Activated naive CD8-positive, alpha-beta T cell treated with anti-CD3 and anti-CD28 coated beads, Interleukin-2, amount 50 U/mL, for 24 hours (primary cell): Measurements from ENCODE around the gene TINAG.
"Not testable (repeated sequence)": the region's sequence is repeated elsewhere in the genome, so short reads cannot be mapped to it uniquely, and the experiment has no call there.

Experiments used
- ATAC-seq: fragments of 150-1000 bp; cut with Tn5 transposase; one replicate; pipeline ENCODE4 v1.10.0; 2021
- DNase-seq: peaks from one replicate; pipeline ENCODE4 v3.0.0; 2021
- H3K27ac Mint-ChIP-seq: one replicate; pipeline ENCODE4 v1.8.0; 2021; ENCODE audit warnings: mild to moderate bottlenecking, mixed read lengths
- H3K27me3 Mint-ChIP-seq: one replicate; pipeline ENCODE4 v1.8.0; 2021; ENCODE audit warnings: mixed read lengths
- H3K36me3 Mint-ChIP-seq: one replicate; pipeline ENCODE4 v1.8.0; 2021; ENCODE audit warnings: low read depth, mixed read lengths
- H3K4me1 Mint-ChIP-seq: one replicate; pipeline ENCODE4 v1.8.0; 2021; ENCODE audit warnings: mixed read lengths
- H3K4me3 Mint-ChIP-seq: one replicate; pipeline ENCODE4 v1.8.0; 2021; ENCODE audit warnings: mild to moderate bottlenecking, moderate library complexity, mixed read lengths
- H3K9me3 Mint-ChIP-seq: one replicate; pipeline ENCODE4 v1.8.0; 2021; ENCODE audit warnings: mixed read lengths

The TINAG gene

DNA sequence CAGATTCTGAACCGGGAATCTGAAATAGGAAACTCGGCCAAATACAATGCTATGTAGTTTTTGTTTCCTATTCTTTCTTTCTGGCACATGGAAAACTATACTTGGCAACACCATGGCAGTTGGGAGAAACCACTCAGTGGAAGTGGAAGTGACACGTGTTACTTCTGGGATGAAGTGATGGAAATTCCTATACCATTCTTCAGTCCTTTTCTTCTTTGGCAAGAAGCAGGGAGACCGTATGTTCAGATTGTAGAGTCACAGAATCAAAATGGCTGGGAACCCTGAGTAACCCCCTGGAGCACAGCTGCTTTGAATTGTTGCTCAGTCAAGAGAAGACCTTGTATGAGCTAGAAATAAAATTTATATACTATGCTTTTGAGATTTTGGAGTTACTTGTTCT, 18.8 kb upstream of the TINAG start:
- Mint-ChIP-seq H3K36me3 (no peaks in the 10 kb centered on the region), H3K4me3 (no peak overlapping the region), H3K27me3 (no peaks in the 10 kb centered on the region), H3K27ac (no peak overlapping the region), H3K4me1 (peaks cover 17% of the 10 kb centered on the region), H3K9me3 (peaks cover 4% of the 10 kb centered on the region)
- ATAC-seq (no peak), DNase-seq (no peak)

DNA sequence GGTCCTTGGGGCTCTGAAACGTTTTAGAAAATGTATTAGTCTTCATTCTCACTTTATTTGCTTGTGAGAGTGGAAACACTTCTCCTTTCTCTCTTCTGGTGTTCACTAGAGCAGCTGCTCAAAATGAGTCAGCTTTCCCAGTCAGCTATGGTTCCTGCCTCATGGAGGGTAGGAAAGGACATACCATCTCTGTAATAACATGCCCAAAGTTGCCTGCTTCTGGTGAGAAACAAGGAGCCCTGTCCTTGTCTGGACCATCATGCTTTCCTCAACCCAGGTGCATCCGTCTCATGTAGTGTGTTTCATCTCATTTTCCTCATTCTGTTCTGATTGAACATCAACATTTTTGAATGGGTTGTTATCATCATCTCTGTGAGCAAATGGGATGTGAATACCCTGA, 17.1 kb upstream of the TINAG start:
- ATAC-seq (peak; percentile 69), DNase-seq (no peak)
- Mint-ChIP-seq H3K27ac (peak overlapping the region; percentile 60), H3K9me3 (peaks cover 5% of the 10 kb centered on the region), H3K36me3 (no peaks in the 10 kb centered on the region), H3K4me1 (peaks cover 17% of the 10 kb centered on the region), H3K27me3 (no peaks in the 10 kb centered on the region), H3K4me3 (peak overlapping the region; percentile 24)

DNA sequence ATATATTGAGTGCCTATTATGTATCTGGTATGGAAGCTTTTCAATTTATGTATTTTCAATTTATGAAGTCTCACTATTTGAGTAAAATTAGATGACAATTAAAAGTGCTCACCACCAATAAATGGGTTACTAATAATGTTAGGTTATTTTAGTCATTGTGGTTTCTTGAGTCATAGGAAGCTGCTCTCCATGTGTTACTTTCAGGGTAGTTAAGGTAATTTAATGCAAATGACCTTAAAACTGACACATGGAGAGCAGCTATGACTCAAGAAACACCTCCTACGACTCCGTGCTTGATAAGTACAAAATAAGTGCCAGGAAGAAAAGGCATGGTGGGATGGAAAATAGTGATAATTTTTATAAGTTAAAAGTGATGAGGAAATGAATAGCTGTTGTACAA, 16.5 kb upstream of the TINAG start:
- Mint-ChIP-seq H3K27me3 (no peaks in the 10 kb centered on the region), H3K36me3 (no peaks in the 10 kb centered on the region), H3K27ac (peak overlapping the region; percentile 60), H3K9me3 (peaks cover 7% of the 10 kb centered on the region), H3K4me3 (no peak overlapping the region), H3K4me1 (peaks cover 17% of the 10 kb centered on the region)
- peak; percentile 76 for ATAC-seq
- DNase-seq = no peak

DNA sequence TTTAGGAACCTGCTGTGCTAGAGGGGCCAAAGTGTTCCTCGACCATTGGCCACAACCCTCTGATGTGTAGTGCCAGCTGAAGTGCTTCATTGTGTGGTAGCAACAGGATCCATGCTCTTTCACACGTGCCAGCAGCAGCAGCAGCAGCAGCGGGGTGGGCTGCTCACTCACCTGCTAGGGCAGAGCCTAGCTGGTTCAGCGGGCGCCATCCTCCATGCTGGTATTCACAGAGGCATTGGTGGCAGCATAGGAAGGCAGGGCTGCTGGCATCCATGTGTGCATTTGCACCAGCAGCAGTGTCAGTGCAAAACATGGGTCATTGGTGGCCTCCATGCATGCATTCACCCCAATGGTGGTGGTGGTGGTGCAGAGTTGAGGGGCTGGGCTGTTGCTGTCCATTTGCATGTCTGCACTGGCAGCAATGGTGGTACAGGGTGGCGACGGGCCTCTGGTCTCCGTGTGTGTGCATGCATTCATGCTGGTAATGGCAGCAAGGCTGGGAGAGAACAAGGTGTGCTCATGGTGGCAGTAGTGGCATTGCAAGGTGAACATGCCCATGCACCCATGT, 13.2 kb upstream of the TINAG start:
- Mint-ChIP-seq H3K27ac (no peak overlapping the region), H3K36me3 (no peaks in the 10 kb centered on the region)

DNA sequence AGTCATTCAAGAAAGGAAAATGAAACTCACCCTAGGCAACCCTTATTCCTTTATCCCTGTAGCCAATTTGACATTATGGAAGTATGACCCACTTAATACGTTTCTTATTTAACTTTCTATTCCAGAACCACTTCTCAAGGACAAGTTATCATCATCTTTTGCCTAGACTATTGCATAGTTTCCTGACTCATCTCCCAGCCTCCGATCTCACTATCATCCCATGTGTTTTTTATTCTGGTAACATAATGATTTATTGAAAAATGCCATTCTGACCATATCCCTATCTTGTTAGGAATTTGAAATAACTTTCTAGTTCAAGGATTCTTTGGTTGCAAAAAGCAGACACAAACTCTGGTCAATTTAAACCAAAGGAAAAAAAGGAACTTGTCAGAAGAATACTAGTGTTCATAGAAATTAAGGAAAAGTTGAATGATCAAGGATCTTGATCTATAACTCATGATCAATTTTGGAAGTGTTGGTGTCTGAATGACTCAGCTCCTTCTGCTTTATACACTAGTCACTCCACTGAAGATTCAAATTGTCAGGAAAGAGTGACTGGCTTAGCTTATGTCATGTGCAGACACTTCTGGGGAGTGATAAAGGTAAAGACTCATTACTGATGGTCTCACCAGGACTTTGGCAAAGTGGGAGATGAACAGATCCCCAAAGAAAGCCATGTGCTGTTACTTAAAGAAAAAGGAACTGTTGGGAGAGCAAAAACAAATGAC, 8.5 kb upstream of the TINAG start:
- no peak for ATAC-seq
- Mint-ChIP-seq H3K27me3 (no peaks in the 10 kb centered on the region), H3K4me3 (no peak overlapping the region), H3K27ac (no peak overlapping the region), H3K36me3 (no peaks in the 10 kb centered on the region), H3K4me1 (no peaks in the 10 kb centered on the region), H3K9me3 (peaks cover 3% of the 10 kb centered on the region)
- no peak for DNase-seq

More for the DNA sequence above, 13.2 kb upstream of the TINAG start:
- ATAC-seq (no peak), DNase-seq (no peak)
- Mint-ChIP-seq H3K4me1 (peaks cover 17% of the 10 kb centered on the region), H3K9me3 (peaks cover 7% of the 10 kb centered on the region), H3K27me3 (no peaks in the 10 kb centered on the region), H3K4me3 (no peak overlapping the region)

DNA sequence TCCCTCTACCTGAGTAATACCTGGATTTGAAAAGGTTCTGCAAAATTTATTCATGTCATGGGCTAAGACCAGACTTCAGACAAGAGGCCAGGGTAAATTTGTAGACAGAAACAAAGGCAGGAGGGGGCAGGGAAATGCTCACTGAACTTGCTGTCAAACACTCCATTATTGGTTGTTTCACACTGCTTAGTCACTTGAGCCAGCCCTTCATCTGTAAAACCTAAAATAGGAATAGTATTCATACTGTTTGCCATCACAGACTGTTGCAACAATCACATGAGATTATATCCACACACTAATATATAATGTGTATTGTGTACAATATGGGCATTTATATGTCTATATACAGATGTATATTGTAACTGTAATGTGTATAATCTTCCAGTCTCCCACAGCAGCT, 6.5 kb upstream of the TINAG start:
- H3K27me3 Mint-ChIP-seq = no peaks in the 10 kb centered on the region
- ATAC-seq = no peak
- no peaks in the 10 kb centered on the region for H3K36me3 Mint-ChIP-seq

DNA sequence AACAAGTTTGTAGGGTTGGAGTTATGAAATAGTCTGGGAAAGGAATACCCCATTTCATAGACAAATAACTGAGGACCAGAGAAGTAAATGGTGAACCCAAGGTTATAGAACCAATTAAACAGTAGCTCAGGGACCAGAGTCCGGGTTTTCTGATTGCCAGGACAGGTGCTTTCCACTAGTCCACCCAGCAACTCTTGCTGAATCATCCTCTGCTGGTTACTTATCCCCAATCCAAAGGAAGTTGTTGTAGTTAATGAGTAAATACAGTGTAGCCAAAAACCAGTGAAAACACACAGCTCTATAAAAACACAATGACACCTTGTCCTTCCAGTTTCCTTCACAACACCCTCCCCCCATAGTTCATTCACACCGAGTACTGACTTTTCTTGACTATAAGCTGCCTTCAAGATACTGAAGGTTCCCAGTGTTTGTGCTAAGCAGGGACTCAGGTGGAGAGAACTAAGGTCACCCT, 766 bp upstream of the TINAG start:
- H3K36me3 Mint-ChIP-seq = no peaks in the 10 kb centered on the region
- ATAC-seq (no peak), DNase-seq (no peak)
- H3K27ac Mint-ChIP-seq = no peak overlapping the region
- H3K27me3 Mint-ChIP-seq = no peaks in the 10 kb centered on the region
- no peaks in the 10 kb centered on the region for H3K4me1 Mint-ChIP-seq
- no peak overlapping the region for H3K4me3 Mint-ChIP-seq
- peaks cover 7% of the 10 kb centered on the region for H3K9me3 Mint-ChIP-seq

More for the DNA sequence above, 6.5 kb upstream of the TINAG start:
- no peaks in the 10 kb centered on the region for H3K9me3 Mint-ChIP-seq
- H3K4me1 Mint-ChIP-seq = no peaks in the 10 kb centered on the region
- no peak overlapping the region for H3K4me3 Mint-ChIP-seq
- no peak for DNase-seq
- no peak overlapping the region for H3K27ac Mint-ChIP-seq

DNA sequence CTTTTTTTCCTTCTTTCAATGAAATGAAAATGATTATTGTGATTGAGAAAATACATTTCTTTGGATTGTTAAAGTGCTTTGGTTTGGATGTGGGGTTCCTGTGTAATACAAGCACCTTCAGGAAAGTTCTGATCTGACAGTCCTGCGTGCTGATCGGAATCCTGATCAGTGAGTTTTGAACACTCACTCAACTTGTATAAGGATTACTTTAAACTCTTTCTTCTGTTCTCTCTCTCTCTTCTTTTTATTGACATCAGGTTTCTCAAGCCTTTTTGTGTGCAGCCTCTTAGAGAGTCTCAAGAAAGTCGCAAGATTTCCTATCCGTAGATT, 710 bp downstream of the TINAG start:
- H3K9me3 Mint-ChIP-seq = peaks cover 7% of the 10 kb centered on the region
- ATAC-seq = no peak
- no peaks in the 10 kb centered on the region for H3K4me1 Mint-ChIP-seq
- H3K27ac Mint-ChIP-seq = no peak overlapping the region
- DNase-seq = no peak
- H3K27me3 Mint-ChIP-seq = no peaks in the 10 kb centered on the region
- no peaks in the 10 kb centered on the region for H3K36me3 Mint-ChIP-seq
- H3K4me3 Mint-ChIP-seq = no peak overlapping the region

DNA sequence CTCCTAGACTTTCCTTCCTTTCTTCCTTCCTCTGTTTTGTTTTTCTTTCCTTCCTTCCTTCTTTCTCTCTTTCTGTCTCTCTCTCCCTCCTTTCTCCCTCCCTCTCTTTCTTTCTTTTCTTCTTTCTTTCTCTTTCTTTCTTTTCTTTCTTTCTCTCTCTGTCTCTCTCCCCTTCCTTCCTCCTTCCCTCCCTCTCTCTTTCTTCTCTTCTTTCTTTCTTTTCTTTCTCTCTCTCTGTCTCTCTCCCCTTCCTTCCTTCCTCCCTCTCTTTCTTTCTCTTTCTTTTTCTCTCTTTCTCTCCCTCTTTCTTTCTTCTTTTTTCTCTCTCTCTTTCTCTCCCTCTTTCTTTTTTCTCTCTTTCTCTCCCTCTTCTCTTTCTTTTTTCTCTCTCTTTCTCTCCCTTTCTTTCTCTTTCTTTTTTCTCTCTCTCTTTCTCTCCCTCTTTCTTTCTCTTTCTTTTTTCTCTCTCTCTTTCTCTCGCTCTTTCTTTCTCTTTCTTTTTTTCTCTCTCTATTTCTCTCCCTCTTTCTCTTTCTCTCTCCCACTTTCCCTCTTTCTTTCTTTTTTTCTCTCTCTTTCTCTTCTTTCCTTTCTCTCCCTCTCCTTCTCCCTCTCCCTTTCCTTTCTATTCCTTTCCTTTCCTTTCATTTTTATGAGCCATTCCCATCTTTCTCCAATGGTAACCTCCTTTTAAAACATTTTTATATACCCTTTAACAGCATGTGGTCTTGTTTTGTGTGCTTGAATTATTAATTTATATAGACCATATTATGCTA, 2.3 kb downstream of the TINAG start:
- Mint-ChIP-seq H3K4me3 (no peak overlapping the region), H3K36me3 (no peaks in the 10 kb centered on the region), H3K27me3 (no peaks in the 10 kb centered on the region), H3K27ac (no peak overlapping the region), H3K9me3 (peaks cover 7% of the 10 kb centered on the region), H3K4me1 (no peaks in the 10 kb centered on the region)
- ATAC-seq (no peak), DNase-seq (no peak)

DNA sequence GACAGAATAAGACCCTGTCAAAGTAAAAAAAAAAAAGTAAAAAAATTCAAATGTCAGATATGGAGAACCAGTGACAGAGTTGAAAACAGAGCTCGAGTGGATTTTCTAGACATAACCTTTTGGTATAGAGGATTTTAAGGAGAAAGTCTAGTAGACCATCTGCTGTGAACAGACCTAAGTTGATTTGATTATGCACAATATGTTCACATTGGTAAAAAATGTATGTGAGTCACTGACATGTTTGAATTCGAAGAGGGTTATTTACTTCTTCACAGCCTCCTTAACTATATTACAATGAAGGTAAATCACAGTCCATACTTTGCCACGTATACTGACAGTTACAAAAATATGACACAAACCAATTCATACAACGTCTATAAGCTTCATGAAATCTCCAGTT, 7.4 kb downstream of the TINAG start:
- no peaks in the 10 kb centered on the region for H3K4me1 Mint-ChIP-seq
- H3K9me3 Mint-ChIP-seq = peaks cover 6% of the 10 kb centered on the region
- H3K27ac Mint-ChIP-seq = no peak overlapping the region
- no peaks in the 10 kb centered on the region for H3K27me3 Mint-ChIP-seq
- no peak overlapping the region for H3K4me3 Mint-ChIP-seq
- ATAC-seq (no peak), DNase-seq (no peak)
- H3K36me3 Mint-ChIP-seq = no peaks in the 10 kb centered on the region

DNA sequence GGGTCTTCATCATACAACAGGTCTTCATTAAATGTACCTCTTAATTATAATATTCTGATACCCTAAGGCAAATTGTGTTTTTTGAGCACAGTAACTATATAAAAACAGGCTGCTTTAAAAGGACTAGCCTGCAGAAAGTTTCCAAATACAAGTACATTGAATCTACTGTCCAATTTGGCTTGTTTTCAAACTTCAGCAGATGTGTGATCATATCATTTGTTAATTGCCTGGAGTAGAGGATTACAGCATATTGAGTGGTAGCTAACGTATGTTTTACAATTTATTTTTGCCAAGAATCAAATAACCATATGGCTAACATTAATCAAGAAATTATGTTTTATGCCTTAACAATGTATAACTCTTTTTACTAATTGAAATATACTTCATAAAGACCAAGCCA, 12.6 kb downstream of the TINAG start:
- no peaks in the 10 kb centered on the region for H3K36me3 Mint-ChIP-seq
- H3K4me3 Mint-ChIP-seq = no peak overlapping the region
- no peak for ATAC-seq
- H3K9me3 Mint-ChIP-seq = peaks cover 4% of the 10 kb centered on the region
- H3K4me1 Mint-ChIP-seq = no peaks in the 10 kb centered on the region
- no peak overlapping the region for H3K27ac Mint-ChIP-seq
- no peak for DNase-seq
- H3K27me3 Mint-ChIP-seq = no peaks in the 10 kb centered on the region

DNA sequence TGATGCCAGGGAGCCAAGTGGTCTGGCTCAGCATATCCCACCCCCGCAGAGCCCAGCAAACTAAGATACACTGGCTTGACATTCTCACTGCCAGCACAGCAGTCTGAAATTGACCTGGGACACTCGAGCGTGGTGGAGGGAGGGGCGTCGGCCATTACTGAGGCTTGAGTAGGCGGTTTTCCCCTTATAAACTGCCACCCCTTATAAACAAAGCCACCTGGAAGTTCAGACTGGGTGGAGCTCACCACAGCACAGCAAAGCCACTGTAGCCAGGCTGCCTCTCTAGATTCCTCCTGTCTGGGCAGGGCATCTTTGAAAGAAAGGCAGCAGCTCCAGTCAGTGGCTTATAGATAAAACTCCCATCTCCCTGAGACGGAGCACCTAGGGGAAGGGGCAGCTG, 19.4 kb downstream of the TINAG start:
- H3K4me3 Mint-ChIP-seq = no peak overlapping the region
- H3K9me3 Mint-ChIP-seq = peaks cover 27% of the 10 kb centered on the region
- no peaks in the 10 kb centered on the region for H3K36me3 Mint-ChIP-seq
- no peaks in the 10 kb centered on the region for H3K4me1 Mint-ChIP-seq
- DNase-seq (no peak), ATAC-seq (no peak)
- H3K27ac Mint-ChIP-seq = no peak overlapping the region
- no peaks in the 10 kb centered on the region for H3K27me3 Mint-ChIP-seq

DNA sequence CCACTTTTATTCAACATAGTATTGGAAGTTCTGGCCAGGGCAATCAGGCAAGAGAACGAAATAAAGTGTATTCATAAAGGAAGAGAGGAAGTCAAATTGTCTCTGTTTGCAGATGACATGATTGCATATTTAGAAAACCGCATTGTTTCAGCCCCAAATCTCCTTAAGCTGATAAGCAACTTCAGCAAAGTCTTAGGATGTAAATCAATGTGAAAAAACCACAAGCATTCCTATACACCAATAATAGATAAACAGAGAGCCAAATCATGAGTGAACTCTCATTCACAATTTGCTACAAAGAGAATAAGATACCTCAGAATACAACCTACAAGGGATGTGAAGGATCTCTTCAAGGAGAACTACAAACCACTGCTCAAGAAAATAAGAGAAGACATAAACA, 23.3 kb downstream of the TINAG start:
- ATAC-seq, H3K4me3 Mint-ChIP-seq, H3K4me1 Mint-ChIP-seq, H3K36me3 Mint-ChIP-seq, H3K27ac Mint-ChIP-seq, H3K27me3 Mint-ChIP-seq, DNase-seq: not testable (repeated sequence)
- H3K9me3 Mint-ChIP-seq = peaks cover 32% of the 10 kb centered on the region

DNA sequence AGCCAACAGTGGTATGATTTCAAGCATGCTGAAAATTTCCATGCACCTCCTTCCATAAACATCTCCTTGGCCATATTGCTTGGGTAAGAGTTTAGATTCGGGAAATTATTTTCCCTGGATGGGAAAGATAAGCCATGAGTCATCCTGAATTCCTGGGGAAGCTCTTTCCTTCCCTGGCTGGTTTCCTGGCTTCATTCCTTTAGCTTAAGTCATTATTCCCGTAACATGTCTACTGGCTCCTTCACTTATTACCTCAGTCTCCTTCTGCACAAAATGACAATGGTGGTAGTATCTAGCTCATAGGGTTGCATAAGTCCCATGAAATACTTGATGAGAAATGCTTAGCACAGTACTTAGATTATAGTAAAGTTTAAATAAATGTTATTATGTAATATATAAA, 27.6 kb downstream of the TINAG start:
- no peak for DNase-seq
- Mint-ChIP-seq H3K4me1 (no peaks in the 10 kb centered on the region), H3K9me3 (peaks cover 13% of the 10 kb centered on the region), H3K36me3 (no peaks in the 10 kb centered on the region), H3K4me3 (no peak overlapping the region), H3K27me3 (no peaks in the 10 kb centered on the region), H3K27ac (no peak overlapping the region)
- ATAC-seq = no peak

DNA sequence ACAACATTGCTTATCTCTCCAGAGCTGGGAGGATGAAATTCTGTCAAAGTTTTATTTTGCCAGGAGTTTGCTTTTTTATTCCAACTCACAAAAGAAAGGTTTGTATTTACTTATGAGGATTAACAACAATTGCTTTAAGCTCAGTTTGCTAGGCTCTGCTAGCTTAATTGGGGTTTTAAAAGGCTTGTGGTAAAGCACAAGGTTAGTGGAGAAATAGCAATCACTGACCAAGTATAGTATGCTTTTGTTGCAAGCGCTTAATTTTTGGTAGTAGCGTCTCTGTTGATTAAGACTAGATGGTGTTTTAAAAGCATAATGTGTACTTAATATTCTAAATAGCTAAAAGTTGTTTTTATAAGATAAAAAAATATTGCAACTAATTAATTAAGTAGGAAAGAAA, 45.7 kb downstream of the TINAG start:
- H3K9me3 Mint-ChIP-seq = peaks cover 11% of the 10 kb centered on the region
- ATAC-seq (no peak), DNase-seq (no peak)
- H3K27me3 Mint-ChIP-seq = no peaks in the 10 kb centered on the region
- H3K27ac Mint-ChIP-seq = no peak overlapping the region
- H3K4me1 Mint-ChIP-seq = no peaks in the 10 kb centered on the region
- H3K4me3 Mint-ChIP-seq = no peak overlapping the region
- no peaks in the 10 kb centered on the region for H3K36me3 Mint-ChIP-seq
